ENCODE data around the gene TMEM239.

- TF ChIP-seq CTCF (IDR thresholded peaks at IDR 0.05) (no peak), POLR2A (IDR thresholded peaks at IDR 0.05) (no peak), EP300 (IDR thresholded peaks at IDR 0.05) (no peak), POLR2AphosphoS5 (IDR thresholded peaks at IDR 0.05) (no peak)
Observed at GRCh38 chr20:2840967-2841531, 24.9 kb downstream of the TMEM239 start.
